ENCODE data around the gene GFM1.
A peak's percentile ranks its signal among the peaks of the same experiment; 100 is the strongest.

The GFM1 gene

GRCh38 chr3:158728851-158729250 is 84.5 kb downstream of the GFM1 start:
- Histone ChIP-seq H2AFZ (ENCODE audit: low read depth, low read length) (no peak overlapping the region), H3K4me3 (ENCODE audit: insufficient read depth in 1 of 2, low read depth in 1 of 2, low read length in 2 of 2) (no peak overlapping the region), H3K27me3 (ENCODE audit: control insufficient read depth in 1 of 2, insufficient read depth in 1 of 2, low read length in 2 of 2) (peaks cover 0 to 3% of the 10 kb centered on the region in 2 experiments), H3K79me1 (replicated peaks; ENCODE audit: low read length, poor library complexity, severe bottlenecking) (peaks cover 10% of the 10 kb centered on the region), H4K91ac (ENCODE audit: low read length) (no peak overlapping the region), H3K4me2 (ENCODE audit: low read length, poor library complexity, severe bottlenecking) (no peak overlapping the region), H3K9ac (ENCODE audit: low read length) (no peak overlapping the region), H2AK5ac (ENCODE audit: low read length, severe bottlenecking) (no peak overlapping the region), H4K8ac (ENCODE audit: low read length) (no peak overlapping the region), H2BK120ac (ENCODE audit: low read depth, low read length) (no peak overlapping the region), H3K9me3 (ENCODE audit: control insufficient read depth, low read length) (no peaks in the 10 kb centered on the region), H2BK5ac (ENCODE audit: low read depth, low read length, poor library complexity, severe bottlenecking) (no peak overlapping the region), H2BK15ac (ENCODE audit: low read depth, poor library complexity, severe bottlenecking) (no peak overlapping the region), H3K4me1 (ENCODE audit: control insufficient read depth, insufficient read depth, low read depth, low read length) (peaks cover 21% of the 10 kb centered on the region), H3K14ac (ENCODE audit: low read length in 2 of 2) (no peak overlapping the region), H2BK12ac (ENCODE audit: low read length in 2 of 2) (no peak overlapping the region), H3K4ac (ENCODE audit: low read depth in 1 of 2, low read length in 2 of 2) (no peak overlapping the region), H3K27ac (ENCODE audit: low read length, poor library complexity, severe bottlenecking) (no peak overlapping the region), H3K23ac (ENCODE audit: low read length in 2 of 2) (no peak overlapping the region), H3K18ac (ENCODE audit: low read depth in 1 of 2, low read length in 2 of 2) (no peak overlapping the region), H3K36me3 (ENCODE audit: control insufficient read depth in 1 of 2, insufficient read depth in 2 of 2, low read depth in 1 of 2, low read length in 2 of 2) (peaks cover 0 to 3% of the 10 kb centered on the region in 2 experiments)
- no peak for DNase-seq

- 73% methylated on average over 14 of the region's 14 CpGs for WGBS
- Histone ChIP-seq H3K14ac (ENCODE audit: low read length in 2 of 2) (no peak overlapping the region), H3K36me3 (ENCODE audit: control insufficient read depth in 1 of 2, insufficient read depth in 2 of 2, low read depth in 1 of 2, low read length in 2 of 2) (peaks cover 0 to 3% of the 10 kb centered on the region in 2 experiments), H3K4me2 (ENCODE audit: low read length, poor library complexity, severe bottlenecking) (peak overlapping the region; percentile 97), H2BK120ac (ENCODE audit: low read depth, low read length) (no peak overlapping the region), H3K23ac (ENCODE audit: low read length in 2 of 2) (no peak overlapping the region), H3K18ac (ENCODE audit: low read depth in 1 of 2, low read length in 2 of 2) (peak overlapping the region; percentile 85 to 96), H3K4ac (ENCODE audit: low read depth in 1 of 2, low read length in 2 of 2) (peak overlapping the region in 1 of 2 experiments; percentile 51), H3K27me3 (ENCODE audit: control insufficient read depth in 1 of 2, insufficient read depth in 1 of 2, low read length in 2 of 2) (peaks cover 0 to 3% of the 10 kb centered on the region in 2 experiments), H3K4me3 (ENCODE audit: insufficient read depth in 1 of 2, low read depth in 1 of 2, low read length in 2 of 2) (peak overlapping the region in 1 of 2 experiments; percentile 81), H4K8ac (ENCODE audit: low read length) (peak overlapping the region; percentile 90), H2BK5ac (ENCODE audit: low read depth, low read length, poor library complexity, severe bottlenecking) (no peak overlapping the region), H3K9me3 (ENCODE audit: control insufficient read depth, low read length) (peaks cover 12% of the 10 kb centered on the region), H3K4me1 (ENCODE audit: control insufficient read depth, insufficient read depth, low read depth, low read length) (peaks cover 14% of the 10 kb centered on the region), H2AFZ (ENCODE audit: low read depth, low read length) (no peak overlapping the region), H2BK15ac (ENCODE audit: low read depth, poor library complexity, severe bottlenecking) (no peak overlapping the region), H2AK5ac (ENCODE audit: low read length, severe bottlenecking) (no peak overlapping the region), H2BK12ac (ENCODE audit: low read length in 2 of 2) (no peak overlapping the region), H3K27ac (ENCODE audit: low read length, poor library complexity, severe bottlenecking) (no peak overlapping the region), H3K9ac (ENCODE audit: low read length) (peak overlapping the region; percentile 79), H3K79me1 (replicated peaks; ENCODE audit: low read length, poor library complexity, severe bottlenecking) (peaks cover 7% of the 10 kb centered on the region), H4K91ac (ENCODE audit: low read length) (peak overlapping the region; percentile 97)
- no peak for DNase-seq
These were observed 87.2 kb downstream of the GFM1 start for GRCh38 chr3:158731486-158731885.

GRCh38 chr3:158731938-158732855 is 87.9 kb downstream of the GFM1 start, which contains the start of gene RARRES1:
Gene RARRES1 (minus strand): TSS chr3:158732457. CDS start chr3:158732415, 42 bp downstream.
- Histone ChIP-seq H3K27me3 (ENCODE audit: control insufficient read depth in 1 of 2, insufficient read depth in 1 of 2, low read length in 2 of 2) (peaks cover 0 to 3% of the 10 kb centered on the region in 2 experiments), H3K4me3 (ENCODE audit: insufficient read depth in 1 of 2, low read depth in 1 of 2, low read length in 2 of 2) (peak within 1 kb of the TSS; percentile 73 to 81), H3K18ac (ENCODE audit: low read depth in 1 of 2, low read length in 2 of 2) (peak within 1 kb of the TSS; percentile 86 to 96), H3K4me2 (ENCODE audit: low read length, poor library complexity, severe bottlenecking) (peak within 1 kb of the TSS; percentile 97), H3K14ac (ENCODE audit: low read length in 2 of 2) (peak within 1 kb of the TSS; percentile 16 to 90), H2BK120ac (ENCODE audit: low read depth, low read length) (no peak within 1 kb of the TSS), H2BK5ac (ENCODE audit: low read depth, low read length, poor library complexity, severe bottlenecking) (no peak within 1 kb of the TSS), H2AK5ac (ENCODE audit: low read length, severe bottlenecking) (no peak within 1 kb of the TSS), H3K27ac (ENCODE audit: low read length, poor library complexity, severe bottlenecking) (no peak within 1 kb of the TSS), H4K8ac (ENCODE audit: low read length) (peak within 1 kb of the TSS; percentile 90), H3K4ac (ENCODE audit: low read depth in 1 of 2, low read length in 2 of 2) (peak within 1 kb of the TSS; percentile 69 to 71), H2BK12ac (ENCODE audit: low read length in 2 of 2) (peak within 1 kb of the TSS; percentile 1 to 52), H3K36me3 (ENCODE audit: control insufficient read depth in 1 of 2, insufficient read depth in 2 of 2, low read depth in 1 of 2, low read length in 2 of 2) (peaks cover 3 to 4% of the 10 kb centered on the region in 2 experiments), H3K9ac (ENCODE audit: low read length) (peak within 1 kb of the TSS; percentile 79), H3K79me1 (replicated peaks; ENCODE audit: low read length, poor library complexity, severe bottlenecking) (peaks cover 4% of the 10 kb centered on the region), H3K4me1 (ENCODE audit: control insufficient read depth, insufficient read depth, low read depth, low read length) (peaks cover 12% of the 10 kb centered on the region), H3K23ac (ENCODE audit: low read length in 2 of 2) (peak within 1 kb of the TSS in 1 of 2 experiments; percentile 78), H2AFZ (ENCODE audit: low read depth, low read length) (peak within 1 kb of the TSS; percentile 73), H4K91ac (ENCODE audit: low read length) (peak within 1 kb of the TSS; percentile 97), H2BK15ac (ENCODE audit: low read depth, poor library complexity, severe bottlenecking) (peak within 1 kb of the TSS; percentile 62), H3K9me3 (ENCODE audit: control insufficient read depth, low read length) (peaks cover 12% of the 10 kb centered on the region)
- 3% methylated on average over 89 of the region's 101 CpGs for WGBS
- DNase-seq, result peak; percentile 75

- Histone ChIP-seq H3K9me3 (ENCODE audit: control insufficient read depth, low read length) (peaks cover 12% of the 10 kb centered on the region), H2AFZ (ENCODE audit: low read depth, low read length) (no peak overlapping the region), H3K23ac (ENCODE audit: low read length in 2 of 2) (no peak overlapping the region), H3K14ac (ENCODE audit: low read length in 2 of 2) (no peak overlapping the region), H3K79me1 (replicated peaks; ENCODE audit: low read length, poor library complexity, severe bottlenecking) (peaks cover 2% of the 10 kb centered on the region), H4K8ac (ENCODE audit: low read length) (no peak overlapping the region), H2BK5ac (ENCODE audit: low read depth, low read length, poor library complexity, severe bottlenecking) (no peak overlapping the region), H2BK15ac (ENCODE audit: low read depth, poor library complexity, severe bottlenecking) (peak overlapping the region; percentile 2), H3K36me3 (ENCODE audit: control insufficient read depth in 1 of 2, insufficient read depth in 2 of 2, low read depth in 1 of 2, low read length in 2 of 2) (peaks cover 3 to 6% of the 10 kb centered on the region in 2 experiments), H3K27me3 (ENCODE audit: control insufficient read depth in 1 of 2, insufficient read depth in 1 of 2, low read length in 2 of 2) (peaks cover 0 to 3% of the 10 kb centered on the region in 2 experiments), H3K4me1 (ENCODE audit: control insufficient read depth, insufficient read depth, low read depth, low read length) (peaks cover 12% of the 10 kb centered on the region), H3K4ac (ENCODE audit: low read depth in 1 of 2, low read length in 2 of 2) (peak overlapping the region in 1 of 2 experiments; percentile 71), H2BK12ac (ENCODE audit: low read length in 2 of 2) (peak overlapping the region in 1 of 2 experiments; percentile 1), H3K27ac (ENCODE audit: low read length, poor library complexity, severe bottlenecking) (no peak overlapping the region), H2BK120ac (ENCODE audit: low read depth, low read length) (no peak overlapping the region), H2AK5ac (ENCODE audit: low read length, severe bottlenecking) (no peak overlapping the region), H3K4me3 (ENCODE audit: insufficient read depth in 1 of 2, low read depth in 1 of 2, low read length in 2 of 2) (peak overlapping the region; percentile 73 to 81), H3K18ac (ENCODE audit: low read depth in 1 of 2, low read length in 2 of 2) (no peak overlapping the region), H3K4me2 (ENCODE audit: low read length, poor library complexity, severe bottlenecking) (peak overlapping the region; percentile 97), H4K91ac (ENCODE audit: low read length) (no peak overlapping the region), H3K9ac (ENCODE audit: low read length) (peak overlapping the region; percentile 79)
- DNase-seq, result no peak
- 32% methylated on average over 15 of the region's 15 CpGs for WGBS
These were observed 88.5 kb downstream of the GFM1 start for GRCh38 chr3:158732856-158733200.

All from mesenchymal stem cell (in vitro differentiated cells and primary cell).